ENCODE results near the gene CRTC1.

The CRTC1 gene

GRCh38 chr19:18773682-18774081 is 90.2 kb downstream of the CRTC1 start:
- DNase-seq = no peak

GRCh38 chr19:18774107-18774506 is 90.6 kb downstream of the CRTC1 start:
- DNase-seq = no peak

- no peak for DNase-seq
These were observed 91.4 kb downstream of the CRTC1 start for GRCh38 chr19:18774782-18775444.

- DNase-seq = no peak
These were observed 92.3 kb downstream of the CRTC1 start for GRCh38 chr19:18775586-18776287.

- no peak for DNase-seq
These were observed 92.8 kb downstream of the CRTC1 start for GRCh38 chr19:18776288-18776594.

- DNase-seq = no peak
These were observed 93.3 kb downstream of the CRTC1 start for GRCh38 chr19:18776736-18777135.

- DNase-seq = no peak
These were observed 94.0 kb downstream of the CRTC1 start for GRCh38 chr19:18777301-18778075.

- no peak for DNase-seq
These were observed 94.6 kb downstream of the CRTC1 start for GRCh38 chr19:18778076-18778389.

- no peak for DNase-seq
These were observed 95.5 kb downstream of the CRTC1 start for GRCh38 chr19:18778826-18779495.

GRCh38 chr19:18780081-18780480 is 96.6 kb downstream of the CRTC1 start:
- DNase-seq = no peak

- DNase-seq = no peak
These were observed 97.2 kb downstream of the CRTC1 start for GRCh38 chr19:18780631-18781030.

- no peak for DNase-seq
These were observed 97.6 kb downstream of the CRTC1 start for GRCh38 chr19:18781047-18781600.

GRCh38 chr19:18781885-18782527 is 98.5 kb downstream of the CRTC1 start:
- DNase-seq = no peak

GRCh38 chr19:18782559-18783225 is 99.2 kb downstream of the CRTC1 start:
- no peak for DNase-seq

GRCh38 chr19:18783958-18784785 is 100.7 kb downstream of the CRTC1 start:
- no peak for DNase-seq

- DNase-seq = no peak
These were observed 101.3 kb downstream of the CRTC1 start for GRCh38 chr19:18784786-18785120.

GRCh38 chr19:18785179-18786124 is 102.0 kb downstream of the CRTC1 start:
- DNase-seq = peak; percentile 14

GRCh38 chr19:18788529-18789421 is 105.3 kb downstream of the CRTC1 start:
- no peak for DNase-seq

- no peak for DNase-seq
These were observed 106.0 kb downstream of the CRTC1 start for GRCh38 chr19:18789422-18789869.

Data from NCI-H1092 treated with DMSO at 0.1 percent for 48 hours (cell line).